Activated B cell treated with CpG ODN at 0.5 μM for 24 hours (primary cell): ENCODE data around the gene ZNF681. TPM values are rescaled to one million over a fixed set of nuclear protein-coding genes. Genes with fewer than 3 reads are reported as not detected.

ENCODE experiments used
- ATAC-seq: fragments of 200-7000 bp; cut with Tn5 transposase; one replicate; pipeline ENCODE4 v1.10.0; 2021; ENCODE audit warnings: low read depth, mild to moderate bottlenecking, moderate library complexity
- CTCF ChIA-PET: fragments of 350-600 bp; sonication (Branson Sonifier 250); formaldehyde crosslinking; loops from one replicate; lab custom pipeline; 2021; ENCODE audit warnings: antibody characterized with exemption; lab: Charles Lee
- POLR2A ChIA-PET: fragments of 350-600 bp; sonication (Branson Sonifier 250); formaldehyde crosslinking; loops from one replicate; lab custom pipeline; 2021; ENCODE audit warnings: antibody characterized with exemption; lab: Charles Lee
- DNase-seq: peaks from one replicate; pipeline ENCODE4 v3.0.0; 2022
- H3K27ac Mint-ChIP-seq: one replicate; pipeline ENCODE4 v1.8.0; 2020; ENCODE audit warnings: mixed read lengths
- H3K27me3 Mint-ChIP-seq: one replicate; pipeline ENCODE4 v1.8.0; 2021; ENCODE audit warnings: mixed read lengths
- H3K36me3 Mint-ChIP-seq: one replicate; pipeline ENCODE4 v1.8.0; 2021; ENCODE audit warnings: low read depth, mixed read lengths
- H3K4me1 Mint-ChIP-seq: one replicate; pipeline ENCODE4 v1.8.0; 2021; ENCODE audit warnings: mixed read lengths
- H3K4me3 Mint-ChIP-seq: one replicate; pipeline ENCODE4 v1.8.0; 2020; ENCODE audit warnings: mild to moderate bottlenecking, mixed read lengths
- H3K9me3 Mint-ChIP-seq: one replicate; pipeline ENCODE4 v1.8.0; 2020; ENCODE audit warnings: mixed read lengths
- CTCF ChIP-seq: fragments of 200-600 bp; IDR thresholded peaks from one replicate; pipeline ENCODE4 v1.8.0; 2022; ENCODE audit warnings: antibody characterized with exemption, mild to moderate bottlenecking
- intact Hi-C: fragments of 100-400 bp; cut with micrococcal nuclease; formaldehyde crosslinking; loops from one replicate; pipeline ENCODE4 v1.15.1; 2024
- total RNA-seq: library from RNA; stranded (reverse); gene quantifications from 2 replicates; pipeline ENCODE4 v1.2.3, GENCODE V29; 2022

The ZNF681 gene
- total RNA-seq, 1 donor from 2014 or later = 5.5 TPM

- H3K4me1 Mint-ChIP-seq = no peaks in the 10 kb centered on the region
- no peak overlapping the region for H3K4me3 Mint-ChIP-seq
- H3K27ac Mint-ChIP-seq = no peak overlapping the region
- TF ChIP-seq CTCF = no peak
- CTCF ChIA-PET = no interaction called here
- no peak for DNase-seq
- H3K36me3 Mint-ChIP-seq = no peaks in the 10 kb centered on the region
- POLR2A ChIA-PET = no interaction called here
- ATAC-seq = no peak
- intact Hi-C loops = no loop called here
- no peaks in the 10 kb centered on the region for H3K9me3 Mint-ChIP-seq
- H3K27me3 Mint-ChIP-seq = no peaks in the 10 kb centered on the region
These were observed 12.1 kb upstream of the ZNF681 start for GRCh38 chr19:23770672-23771250.

- Mint-ChIP-seq H3K36me3 (no peaks in the 10 kb centered on the region), H3K9me3 (no peaks in the 10 kb centered on the region), H3K4me3 (no peak overlapping the region), H3K27ac (no peak overlapping the region), H3K27me3 (no peaks in the 10 kb centered on the region), H3K4me1 (peaks cover under 1% of the 10 kb centered on the region)
- intact Hi-C loops = no loop called here
- ATAC-seq (no peak), DNase-seq (no peak)
- ChIA-PET CTCF (no interaction called here), POLR2A (no interaction called here)
- no peak for TF ChIP-seq CTCF
These were observed 11.2 kb upstream of the ZNF681 start for GRCh38 chr19:23769691-23770468.

- no peak for DNase-seq
- no peak for ATAC-seq
- peaks cover 3% of the 10 kb centered on the region for H3K36me3 Mint-ChIP-seq
- H3K4me1 Mint-ChIP-seq = peaks cover 15% of the 10 kb centered on the region
- no peaks in the 10 kb centered on the region for H3K9me3 Mint-ChIP-seq
- CTCF ChIA-PET = no interaction called here
- H3K27me3 Mint-ChIP-seq = no peaks in the 10 kb centered on the region
- H3K27ac Mint-ChIP-seq = no peak overlapping the region
- POLR2A ChIA-PET = no interaction called here
- H3K4me3 Mint-ChIP-seq = no peak overlapping the region
- intact Hi-C loops = no loop called here
- TF ChIP-seq CTCF = no peak
These were observed 8.3 kb upstream of the ZNF681 start for GRCh38 chr19:23766951-23767350.

- CTCF ChIA-PET = no interaction called here
- H3K9me3 Mint-ChIP-seq = no peaks in the 10 kb centered on the region
- H3K27ac Mint-ChIP-seq = no peak overlapping the region
- peaks cover 19% of the 10 kb centered on the region for H3K4me1 Mint-ChIP-seq
- TF ChIP-seq CTCF = no peak
- H3K4me3 Mint-ChIP-seq = peak overlapping the region; percentile 24
- DNase-seq = no peak
- no peaks in the 10 kb centered on the region for H3K27me3 Mint-ChIP-seq
- POLR2A ChIA-PET = no interaction called here
- intact Hi-C loops = no loop called here
- ATAC-seq = no peak
- H3K36me3 Mint-ChIP-seq = peaks cover 3% of the 10 kb centered on the region
These were observed 6.1 kb upstream of the ZNF681 start for GRCh38 chr19:23764781-23765180.
